ENCODE measurements around the gene LCN12. TPM values are rescaled to one million over a fixed set of nuclear protein-coding genes. Genes with fewer than 3 reads are reported as not detected.

The LCN12 gene
- total RNA-seq, 1 donor from 2014 or later = not detected

DNA sequence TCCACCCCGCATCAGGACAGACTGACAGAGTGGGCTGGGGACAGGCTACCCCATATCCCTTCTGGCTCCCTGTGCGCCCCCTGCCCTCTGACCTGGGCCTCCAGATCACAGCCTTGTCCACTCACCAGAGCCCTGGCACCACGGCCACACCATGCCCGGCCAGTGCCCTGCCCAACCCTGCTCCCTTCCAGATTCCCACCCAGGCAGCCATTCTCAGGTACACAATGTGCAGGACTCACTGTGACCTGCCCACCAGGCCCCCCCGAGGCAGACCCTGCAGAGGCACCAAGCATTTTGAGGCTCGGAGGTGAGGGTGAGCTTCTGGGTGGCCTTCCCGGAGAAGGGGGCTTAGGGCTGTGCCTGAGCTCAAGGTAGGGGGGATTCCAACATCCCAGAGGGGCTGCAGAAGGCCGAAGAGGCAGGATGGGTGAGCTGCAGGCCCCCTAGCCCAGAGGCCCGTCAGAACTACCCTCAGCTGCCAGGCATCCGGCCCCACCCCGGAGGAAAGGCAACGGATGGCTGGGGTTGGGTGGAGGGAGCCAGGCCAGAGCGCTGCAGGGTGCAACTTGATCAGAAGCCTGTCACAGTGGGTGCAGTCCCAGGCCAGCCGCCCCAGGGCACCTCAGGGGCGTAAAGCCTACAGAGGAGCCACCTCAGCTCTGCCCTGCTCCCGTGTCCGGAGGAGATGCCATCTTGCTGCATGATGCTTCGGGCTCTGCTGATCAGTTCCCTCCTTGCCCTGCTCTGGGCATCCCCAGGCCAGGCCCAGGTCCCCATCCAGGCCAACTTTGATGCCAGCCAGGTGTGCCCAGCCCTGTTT, 30.4 kb downstream of the LCN12 start, which contains the start of gene LCNL1:
TSS of gene LCNL1 (plus strand) at position 762 of the 820 bp plus-strand sequence. CDS start 594 bp downstream, outside the sequence.
- peaks cover 23% of the 10 kb centered on the region for H3K27me3 Mint-ChIP-seq (ENCODE audit: low read depth, unreplicated experiment)
- H2AFZ ChIP-seq (ENCODE audit: low read depth, low read length) = no peak within 1 kb of the TSS
- H3K27ac ChIP-seq (ENCODE audit: low read depth, low read length) = no peak within 1 kb of the TSS
- no peak within 1 kb of the TSS for H3K9ac ChIP-seq (ENCODE audit: low read length)
- H4K20me1 ChIP-seq (ENCODE audit: insufficient read depth, low read length) = no peaks in the 10 kb centered on the region
- no peaks in the 10 kb centered on the region for H3K36me3 ChIP-seq (ENCODE audit: insufficient read depth, low read length)
- H3K4me2 ChIP-seq (ENCODE audit: low read length) = no peak within 1 kb of the TSS
- DNase-seq (ENCODE audit: low read depth) = no peak
- TF ChIP-seq EZH2 (IDR thresholded peaks at IDR 0.05; ENCODE audit: insufficient read depth, low read length) (no peak), CTCF (IDR thresholded peaks at IDR 0.05; ENCODE audit: insufficient read depth, low read depth, low read length) (no peak)
- H3K4me3 ChIP-seq (ENCODE audit: insufficient read depth, low read depth, low read length) = no peak within 1 kb of the TSS
- H3K27ac Mint-ChIP-seq (ENCODE audit: unreplicated experiment) = no peak within 1 kb of the TSS
- no peaks in the 10 kb centered on the region for H3K4me1 Mint-ChIP-seq (ENCODE audit: low read depth, unreplicated experiment)
- H3K27me3 ChIP-seq (ENCODE audit: insufficient read depth, low read length) = peaks cover 21% of the 10 kb centered on the region
- no peak within 1 kb of the TSS for H3K4me3 Mint-ChIP-seq (ENCODE audit: unreplicated experiment)
- no peaks in the 10 kb centered on the region for H3K9me3 ChIP-seq (ENCODE audit: insufficient read depth, low read depth, low read length)
- H3K9me3 Mint-ChIP-seq (ENCODE audit: unreplicated experiment) = no peaks in the 10 kb centered on the region
- peaks cover 4% of the 10 kb centered on the region for H3K4me1 ChIP-seq (ENCODE audit: insufficient read depth, low read length)
- no peaks in the 10 kb centered on the region for H3K79me2 ChIP-seq (ENCODE audit: insufficient read depth, low read length)
- FAIRE-seq = no peak
- H3K36me3 Mint-ChIP-seq (ENCODE audit: low read depth, unreplicated experiment) = peaks cover 3% of the 10 kb centered on the region

DNA sequence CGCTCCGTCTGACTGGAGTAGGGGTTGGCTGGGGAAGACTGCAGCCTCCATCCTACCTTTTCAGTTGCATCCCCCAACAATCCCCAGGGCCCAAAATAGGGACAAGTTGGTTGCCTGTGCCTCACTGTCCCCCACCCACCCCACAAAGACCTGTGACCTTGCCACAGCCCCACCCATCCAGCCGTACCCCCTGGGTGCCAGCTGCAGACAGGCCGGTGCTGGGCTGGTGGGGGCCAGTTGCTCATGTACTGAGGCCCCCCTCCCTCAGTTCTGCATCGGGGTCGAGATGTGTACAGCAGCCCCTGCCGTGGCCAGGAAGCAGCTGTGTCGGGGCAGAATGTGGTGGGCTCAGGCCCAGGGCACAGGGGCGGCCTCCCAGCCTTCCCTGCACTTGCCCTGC, 31.1 kb downstream of the LCN12 start:
- no peak for DNase-seq (ENCODE audit: low read depth)
- Histone ChIP-seq H3K4me3 (ENCODE audit: insufficient read depth, low read depth, low read length) (no peak overlapping the region), H3K9ac (ENCODE audit: low read length) (no peak overlapping the region), H2AFZ (ENCODE audit: low read depth, low read length) (no peak overlapping the region), H3K27me3 (ENCODE audit: insufficient read depth, low read length) (peaks cover 21% of the 10 kb centered on the region), H3K4me2 (ENCODE audit: low read length) (no peak overlapping the region), H3K4me1 (ENCODE audit: insufficient read depth, low read length) (no peaks in the 10 kb centered on the region), H3K27ac (ENCODE audit: low read depth, low read length) (no peak overlapping the region), H3K9me3 (ENCODE audit: insufficient read depth, low read depth, low read length) (no peaks in the 10 kb centered on the region), H3K36me3 (ENCODE audit: insufficient read depth, low read length) (no peaks in the 10 kb centered on the region), H3K79me2 (ENCODE audit: insufficient read depth, low read length) (no peaks in the 10 kb centered on the region), H4K20me1 (ENCODE audit: insufficient read depth, low read length) (no peaks in the 10 kb centered on the region)
- no peak for FAIRE-seq
- H3K27ac Mint-ChIP-seq (ENCODE audit: unreplicated experiment) = no peak overlapping the region
- TF ChIP-seq EZH2 (IDR thresholded peaks at IDR 0.05; ENCODE audit: insufficient read depth, low read length) (no peak), CTCF (IDR thresholded peaks at IDR 0.05; ENCODE audit: insufficient read depth, low read depth, low read length) (no peak)
- H3K27me3 Mint-ChIP-seq (ENCODE audit: low read depth, unreplicated experiment) = peaks cover 30% of the 10 kb centered on the region
- no peak overlapping the region for H3K4me3 Mint-ChIP-seq (ENCODE audit: unreplicated experiment)
- H3K4me1 Mint-ChIP-seq (ENCODE audit: low read depth, unreplicated experiment) = no peaks in the 10 kb centered on the region
- no peaks in the 10 kb centered on the region for H3K9me3 Mint-ChIP-seq (ENCODE audit: unreplicated experiment)
- peaks cover 5% of the 10 kb centered on the region for H3K36me3 Mint-ChIP-seq (ENCODE audit: low read depth, unreplicated experiment)

Measured in astrocyte (in vitro differentiated cells and primary cell).